Colonic mucosa (tissue), 4 donors: ENCODE data around the gene PITX2. TPM values are rescaled to one million over a fixed set of nuclear protein-coding genes. Genes with fewer than 3 reads are reported as not detected.

Experiments used
- DNase-seq: peaks from one replicate; pipeline ENCODE4 v3.0.0-alpha.2; 2020
- H3K27ac ChIP-seq: fragments of 200-600 bp; one replicate; pipeline ENCODE4 v1.8.0; 2021
- H3K27me3 ChIP-seq: fragments of 200-600 bp; one replicate; pipeline ENCODE4 v1.8.0; 2021
- H3K36me3 ChIP-seq: fragments of 200-600 bp; one replicate; pipeline ENCODE4 v1.8.0; 2021
- H3K4me1 ChIP-seq: fragments of 200-600 bp; one replicate; pipeline ENCODE4 v1.8.0; 2021; ENCODE audit warnings: mild to moderate bottlenecking
- H3K4me3 ChIP-seq: fragments of 200-600 bp; one replicate; pipeline ENCODE4 v1.8.0; 2021
- H3K9ac ChIP-seq, 2 donors: one replicate each; pipeline ENCODE4 v1.7.0; 2013; ENCODE audit warnings: control low read depth in 2 of 2, low read depth in 2 of 2, low read length in 2 of 2
- H3K9me3 ChIP-seq: fragments of 200-600 bp; one replicate; pipeline ENCODE4 v1.8.0; 2021
- CTCF ChIP-seq: fragments of 200-600 bp; IDR thresholded peaks from one replicate; pipeline ENCODE4 v1.8.0; 2022; ENCODE audit warnings: antibody characterized with exemption, mild to moderate bottlenecking
- intact Hi-C: fragments of 100-400 bp; cut with DNase I; formaldehyde crosslinking; loops from one replicate; pipeline ENCODE4 v1.14.1; 2022
- total RNA-seq, 2 donors: library from RNA; stranded (reverse); fragmentation: NEBNext Ultra II Directional in 1 of 2; extraction: Animal tissue kit (Norgen Biotek cat#: 25700) in 1 of 2; gene quantifications; one replicate each; pipeline ENCODE4 v1.2.1, GENCODE V29; 2021
- donor health status: healthy.
- donor health status: DM: no; HTN: no; CAD: no.
- donor health status: DM: no; HTN: no; CAD: no.

PITX2 gene
- total RNA-seq, 2 donors from 2014 or later, result 0.45 to 0.64 TPM

DNA sequence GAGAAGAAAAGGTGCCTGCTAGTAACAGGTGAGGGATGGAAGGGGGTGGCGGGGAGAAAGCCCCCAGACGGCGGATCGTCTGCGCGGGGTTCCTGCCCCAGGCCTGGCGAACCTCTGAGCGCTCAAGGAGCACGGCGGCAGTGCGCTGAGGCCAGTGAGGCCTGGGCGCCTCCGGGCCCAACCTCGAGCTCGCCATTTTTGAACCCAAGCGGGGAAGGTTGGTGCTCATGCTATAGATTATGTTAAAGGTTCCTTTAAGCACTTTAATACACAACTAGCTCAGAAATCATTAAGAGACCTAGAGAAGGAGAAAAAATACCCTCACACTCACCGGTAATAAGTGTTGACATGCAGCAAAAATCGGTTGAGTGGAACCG, 7.9 kb downstream of the PITX2 start:
- intact Hi-C loops, result no loop called here
- DNase-seq, result no peak
- H3K4me3 ChIP-seq, result no peak overlapping the region

DNA sequence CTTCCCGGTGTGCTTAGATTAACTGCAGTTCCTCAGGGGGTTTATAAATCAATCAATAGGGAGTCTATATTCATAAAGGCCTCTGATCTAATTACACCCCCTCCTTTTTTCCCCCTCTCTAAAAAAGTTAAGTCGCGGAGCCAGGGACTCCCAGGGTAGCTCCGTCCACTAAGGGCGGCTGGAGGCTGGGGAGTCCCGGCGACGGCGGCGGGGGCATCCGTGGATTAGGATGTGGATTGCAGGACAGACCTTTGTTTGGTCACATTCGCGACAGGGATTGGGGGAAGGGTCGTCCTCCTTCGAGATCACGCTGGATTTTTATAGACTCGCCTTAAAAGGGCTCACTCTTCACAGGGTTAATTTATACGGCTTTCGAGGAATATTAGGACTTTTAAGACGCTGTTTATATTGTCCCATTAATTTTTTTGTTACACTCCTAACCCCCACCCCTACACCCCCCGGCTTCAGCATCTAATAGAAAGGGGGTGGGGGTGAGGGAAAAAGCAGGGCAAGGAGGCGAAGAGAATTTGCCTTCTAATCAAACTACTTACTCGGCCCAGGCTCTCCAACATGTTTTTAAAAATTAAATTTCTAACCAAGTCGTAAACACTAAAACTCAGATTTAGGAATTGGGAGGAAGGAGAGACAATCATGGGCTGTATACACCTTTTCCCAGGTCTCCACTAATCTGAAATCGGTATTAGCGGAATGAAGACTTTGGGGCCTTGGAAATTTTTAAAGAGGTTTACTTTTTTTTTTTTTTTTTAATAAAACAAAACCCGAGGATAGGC, 8.5 kb downstream of the PITX2 start:
- no peak overlapping the region for H3K4me3 ChIP-seq
- intact Hi-C loops, result no loop called here
- no peak for DNase-seq
- no peak overlapping the region for H3K9ac ChIP-seq
- H3K9me3 ChIP-seq, result no peaks in the 10 kb centered on the region
- H3K27ac ChIP-seq, result no peak overlapping the region
- peaks cover 94% of the 10 kb centered on the region for H3K27me3 ChIP-seq
- no peak for TF ChIP-seq CTCF
- H3K4me1 ChIP-seq, result peaks cover 5% of the 10 kb centered on the region
- H3K36me3 ChIP-seq, result no peaks in the 10 kb centered on the region

More for the DNA sequence above, 7.9 kb downstream of the PITX2 start:
- H3K9ac ChIP-seq, result no peak overlapping the region
- H3K27ac ChIP-seq, result no peak overlapping the region
- H3K36me3 ChIP-seq, result no peaks in the 10 kb centered on the region
- peaks cover 95% of the 10 kb centered on the region for H3K27me3 ChIP-seq
- H3K4me1 ChIP-seq, result peaks cover 5% of the 10 kb centered on the region
- TF ChIP-seq CTCF, result no peak
- no peaks in the 10 kb centered on the region for H3K9me3 ChIP-seq

DNA sequence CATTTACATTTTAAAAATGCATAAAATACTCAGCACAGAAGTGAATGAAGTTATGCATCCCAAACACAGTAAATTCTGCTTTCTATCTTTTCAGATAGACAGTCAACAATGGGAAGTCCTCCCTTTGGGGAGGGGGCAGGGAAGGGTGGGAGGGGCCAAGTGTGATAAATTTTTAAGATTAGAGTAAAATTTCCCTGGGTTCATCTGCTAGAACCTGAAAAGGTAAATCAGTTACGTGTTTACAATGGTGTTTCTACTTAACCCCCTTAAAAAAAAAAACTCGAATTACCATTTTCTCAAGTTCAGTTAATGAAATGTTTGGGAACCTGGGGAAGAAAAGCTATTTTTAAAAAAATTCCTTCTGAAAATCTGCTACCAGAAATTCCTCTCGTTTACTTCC, 9.1 kb downstream of the PITX2 start:
- H3K27ac ChIP-seq, result no peak overlapping the region
- no peaks in the 10 kb centered on the region for H3K36me3 ChIP-seq
- no peak for DNase-seq
- no peak overlapping the region for H3K4me3 ChIP-seq
- TF ChIP-seq CTCF, result no peak
- peaks cover 94% of the 10 kb centered on the region for H3K27me3 ChIP-seq
- no peaks in the 10 kb centered on the region for H3K9me3 ChIP-seq
- H3K9ac ChIP-seq, result no peak overlapping the region
- H3K4me1 ChIP-seq, result peaks cover 5% of the 10 kb centered on the region
- intact Hi-C loops, result no loop called here

GRCh38 chr4:110612631-110613269, 10.1 kb downstream of the PITX2 start:
- no peaks in the 10 kb centered on the region for H3K4me1 ChIP-seq
- H3K4me3 ChIP-seq, result no peak overlapping the region
- no peak for DNase-seq
- peaks cover 87% of the 10 kb centered on the region for H3K27me3 ChIP-seq
- H3K36me3 ChIP-seq, result no peaks in the 10 kb centered on the region
- intact Hi-C loops, result no loop called here
- no peaks in the 10 kb centered on the region for H3K9me3 ChIP-seq
- TF ChIP-seq CTCF, result no peak
- no peak overlapping the region for H3K27ac ChIP-seq
- H3K9ac ChIP-seq, result no peak overlapping the region

GRCh38 chr4:110611968-110612447, 10.9 kb downstream of the PITX2 start:
- no peaks in the 10 kb centered on the region for H3K4me1 ChIP-seq
- no peak for DNase-seq
- no peaks in the 10 kb centered on the region for H3K9me3 ChIP-seq
- no peak overlapping the region for H3K27ac ChIP-seq
- H3K36me3 ChIP-seq, result no peaks in the 10 kb centered on the region
- H3K4me3 ChIP-seq, result no peak overlapping the region
- H3K9ac ChIP-seq, result peak overlapping the region in 1 of 2 donors; percentile 35
- peaks cover 79% of the 10 kb centered on the region for H3K27me3 ChIP-seq
- no peak for TF ChIP-seq CTCF
- intact Hi-C loops, result no loop called here
